Kidney glomerular epithelial cell (primary cell): ENCODE measurements around the gene RAP1GAP2.
"Not testable (repeated sequence)": the region's sequence is repeated elsewhere in the genome, so short reads cannot be mapped to it uniquely, and the experiment has no call there.

ENCODE experiments used
- DNase-seq: peaks from one replicate; lab custom pipeline; 2025; lab: John Stamatoyannopoulos, UW

The RAP1GAP2 gene

DNA sequence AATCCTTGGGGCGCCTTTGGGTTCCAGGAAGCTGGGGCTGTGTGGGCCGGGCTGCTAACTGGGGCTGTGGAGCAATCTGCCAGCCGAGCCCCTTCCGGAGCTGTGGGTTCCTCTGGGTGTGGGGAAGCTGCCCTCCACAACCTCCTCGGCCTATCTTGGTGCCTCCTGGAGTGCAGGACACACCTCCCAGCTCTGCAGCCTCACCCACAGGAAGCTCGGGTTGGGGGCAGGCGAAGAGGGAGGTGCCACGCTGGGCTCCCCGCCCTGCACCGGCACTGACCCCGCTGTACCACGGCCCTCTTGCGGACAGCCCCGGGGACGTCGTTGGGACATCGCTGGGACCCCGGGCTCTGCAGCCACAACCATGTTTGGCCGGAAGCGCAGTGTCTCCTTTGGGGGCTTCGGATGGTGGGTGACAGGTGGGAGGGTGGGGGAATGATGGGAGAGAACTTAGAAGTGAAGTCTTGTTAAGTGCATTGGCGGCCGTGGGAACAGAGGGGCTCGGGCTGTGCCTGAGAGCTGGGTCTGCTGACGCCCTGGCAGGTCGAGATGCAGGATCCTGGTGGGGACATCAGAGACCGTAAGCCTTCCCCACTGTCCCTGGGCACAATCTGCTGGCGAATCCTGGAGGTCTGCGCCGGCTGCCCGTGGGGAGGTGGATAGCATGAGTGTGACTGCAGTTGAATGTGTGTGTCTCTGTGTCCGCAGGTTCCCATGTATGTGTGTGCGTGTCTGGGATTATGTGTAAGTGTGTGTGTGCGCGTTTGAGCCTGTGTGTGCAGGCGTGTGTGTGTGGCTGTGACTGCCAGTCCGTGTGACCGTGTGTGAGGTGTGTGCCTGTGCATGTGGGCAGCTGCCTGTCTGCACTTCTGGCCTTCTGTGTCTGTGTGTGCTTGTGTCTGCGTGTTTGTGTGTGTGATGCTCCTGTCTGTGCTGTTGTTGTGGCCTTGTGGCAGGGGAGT is at the start of gene RAP1GAP2:
Gene RAP1GAP2, plus strand, starts transcription at position 275 of the 962 bp plus-strand sequence. Its CDS starts 90 bp downstream, at position 365.
- DNase-seq, result no peak

DNA sequence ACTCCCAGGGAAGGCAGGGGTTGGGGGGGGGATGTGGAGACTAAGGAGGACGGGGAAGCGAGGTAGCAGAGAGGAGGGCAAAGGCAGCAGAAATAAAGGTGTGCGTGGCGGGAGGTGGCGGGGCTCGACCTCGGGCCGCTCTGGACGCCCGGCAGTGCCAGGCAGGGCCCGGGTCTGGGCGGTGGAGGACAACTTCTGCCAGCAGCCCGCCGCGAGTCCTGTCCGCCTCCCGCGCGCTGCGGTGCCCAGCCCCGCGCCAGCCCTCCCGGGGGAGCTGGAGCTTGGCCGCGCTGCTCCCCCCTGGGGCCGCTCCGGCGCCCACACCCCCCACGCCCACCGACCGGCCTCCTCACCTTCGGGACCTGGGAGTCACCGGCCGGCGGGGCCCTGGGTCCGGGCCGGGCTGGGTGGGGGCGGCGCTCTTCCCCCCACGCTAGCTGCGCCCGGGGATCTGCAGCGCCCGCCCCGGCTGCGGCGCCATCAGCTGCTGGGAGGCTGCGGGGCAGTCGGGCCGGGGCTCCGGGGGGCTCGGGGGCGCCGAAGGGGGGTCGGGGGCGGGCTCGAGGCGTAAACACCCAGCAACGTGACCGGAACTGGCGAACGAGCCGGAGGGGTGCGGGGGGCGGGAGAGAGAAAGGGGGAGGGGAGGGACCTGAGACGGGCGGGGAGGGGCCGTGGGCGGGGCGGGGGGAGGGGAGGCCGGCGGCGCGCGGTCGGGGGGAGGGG is 47.0 kb upstream of the RAP1GAP2 start, which contains the start of gene CCDC92B:
Gene CCDC92B, minus strand, starts transcription at position 595 of the 726 bp plus-strand sequence. CDS start 14,507 bp downstream, outside the sequence.
- DNase-seq, result no peak

DNA sequence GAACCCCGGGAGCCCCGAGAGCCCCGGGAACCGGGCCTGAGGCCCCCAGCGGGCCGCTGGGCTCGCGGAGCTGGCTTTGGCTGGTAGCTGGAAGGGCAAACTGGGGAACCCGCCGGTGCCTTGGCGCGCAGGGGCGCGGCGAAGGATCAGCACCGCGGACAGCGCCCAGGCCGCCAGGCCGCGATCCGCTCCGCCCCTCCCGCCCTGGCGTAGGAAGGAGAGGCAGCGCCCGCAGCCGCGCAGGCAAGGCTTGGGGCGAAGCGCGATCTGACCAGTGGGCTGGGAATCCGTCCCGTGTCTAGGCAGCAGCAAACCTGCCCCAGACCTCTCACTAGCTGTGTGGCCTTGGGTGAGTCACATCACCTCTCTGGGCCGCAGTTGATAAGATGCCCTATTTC is 46.5 kb upstream of the RAP1GAP2 start:
- peak; percentile 8 for DNase-seq

DNA sequence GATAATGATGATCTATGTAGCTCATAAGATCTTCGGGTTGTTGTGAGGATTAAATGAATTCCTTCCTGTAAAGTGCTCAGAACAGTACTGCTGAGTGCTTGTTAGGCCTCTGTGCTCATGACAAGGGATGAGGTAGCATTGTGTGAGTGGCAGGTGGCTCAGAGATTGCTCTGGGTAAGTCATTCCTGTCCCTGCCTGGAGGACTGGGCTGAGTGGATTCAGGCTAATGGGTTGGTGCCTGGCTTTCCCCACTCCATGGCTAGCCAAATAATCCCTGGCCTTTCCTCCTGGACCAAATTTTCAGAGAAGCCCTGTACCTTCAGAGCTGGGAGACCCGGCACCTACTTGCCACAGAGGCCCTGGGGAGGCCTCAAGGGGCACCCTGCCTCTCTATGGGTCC is 45.5 kb upstream of the RAP1GAP2 start:
- DNase-seq, result no peak

- no peak for DNase-seq
Measured at GRCh38 chr17:2751491-2751890, 44.7 kb upstream of the RAP1GAP2 start.

GRCh38 chr17:2755891-2756724 is 40.1 kb upstream of the RAP1GAP2 start:
- no peak for DNase-seq

- DNase-seq, result no peak
Measured at GRCh38 chr17:2758870-2759269, 37.4 kb upstream of the RAP1GAP2 start.

DNA sequence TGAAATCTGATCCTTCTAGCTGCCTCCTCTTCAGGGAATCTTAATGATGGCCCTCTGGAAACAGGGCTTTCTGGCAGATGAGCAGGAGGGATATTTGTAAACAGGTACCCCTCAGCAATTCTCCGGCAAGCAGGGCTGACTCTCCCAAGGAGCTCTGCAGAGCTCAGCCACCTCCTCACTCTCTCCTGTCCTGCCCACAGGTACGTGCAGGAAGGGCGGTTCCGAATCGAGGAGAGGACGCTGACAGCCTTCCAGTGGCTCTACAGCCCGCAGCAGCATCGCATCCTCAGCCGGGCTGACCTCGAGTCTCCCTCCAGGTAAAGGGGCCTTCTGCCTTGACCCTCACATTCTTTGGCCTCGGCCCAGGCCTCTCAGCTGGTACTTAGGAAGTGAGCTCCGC is 26.1 kb upstream of the RAP1GAP2 start:
- no peak for DNase-seq

DNA sequence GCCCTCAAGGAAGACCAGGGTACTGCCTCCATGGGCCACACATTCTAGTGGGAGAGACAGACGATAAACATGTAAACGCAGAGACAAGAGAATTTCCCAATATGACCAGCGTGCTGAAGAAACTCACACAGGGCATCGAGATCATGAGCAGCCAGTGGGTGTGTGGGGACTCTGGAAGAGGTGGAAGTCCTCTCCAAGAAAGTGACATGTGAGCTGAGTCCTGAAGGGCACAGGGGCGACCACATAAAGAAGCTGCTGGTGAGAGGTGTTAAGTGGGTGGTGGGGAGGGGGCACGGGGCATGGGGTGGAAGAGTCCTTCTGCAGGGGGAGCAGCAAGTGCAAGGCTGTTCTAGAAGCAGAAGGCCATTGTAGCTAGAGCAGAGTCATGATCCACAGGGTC is 21.0 kb upstream of the RAP1GAP2 start:
- DNase-seq, result no peak

DNA sequence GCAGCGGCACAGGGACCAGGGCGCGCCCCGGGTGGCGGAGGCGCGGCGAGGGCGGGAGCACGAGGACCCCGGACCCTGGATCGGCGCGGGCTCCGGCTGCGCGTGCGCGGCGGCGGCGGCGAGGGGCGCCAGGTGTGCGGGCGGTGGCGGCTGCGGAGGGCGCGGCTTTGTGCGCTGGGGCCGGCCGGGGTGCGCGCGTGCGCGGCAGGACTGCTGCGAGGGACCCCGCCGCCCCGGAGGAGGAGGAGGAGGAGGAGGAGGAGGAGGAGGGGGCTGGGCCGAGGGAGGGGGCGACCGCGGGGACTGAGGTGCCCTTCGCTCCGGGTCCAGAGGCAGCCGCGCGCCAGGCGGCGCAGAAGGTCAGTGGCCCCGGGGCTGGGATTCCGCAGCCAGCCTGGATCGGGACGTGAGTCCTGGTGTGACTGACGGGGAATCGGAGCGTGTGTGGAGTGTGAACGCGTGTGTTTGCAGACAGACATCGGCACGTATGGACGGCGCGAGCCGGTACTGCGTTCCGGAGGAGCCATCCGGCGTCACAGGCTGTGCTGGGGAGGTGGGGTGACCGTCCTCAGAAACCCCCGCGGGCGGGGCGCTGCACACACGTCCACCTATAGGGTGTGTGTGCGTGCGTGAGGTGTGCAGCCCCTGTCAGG is 19.5 kb upstream of the RAP1GAP2 start:
- no peak for DNase-seq

- no peak for DNase-seq
Measured at GRCh38 chr17:2777242-2777867, 18.9 kb upstream of the RAP1GAP2 start.

- DNase-seq, result no peak
Measured at GRCh38 chr17:2778489-2778888, 17.7 kb upstream of the RAP1GAP2 start.

- DNase-seq, result no peak
Measured at GRCh38 chr17:2779545-2779944, 16.7 kb upstream of the RAP1GAP2 start.

GRCh38 chr17:2780256-2780655 is 16.0 kb upstream of the RAP1GAP2 start:
- DNase-seq, result no peak

DNA sequence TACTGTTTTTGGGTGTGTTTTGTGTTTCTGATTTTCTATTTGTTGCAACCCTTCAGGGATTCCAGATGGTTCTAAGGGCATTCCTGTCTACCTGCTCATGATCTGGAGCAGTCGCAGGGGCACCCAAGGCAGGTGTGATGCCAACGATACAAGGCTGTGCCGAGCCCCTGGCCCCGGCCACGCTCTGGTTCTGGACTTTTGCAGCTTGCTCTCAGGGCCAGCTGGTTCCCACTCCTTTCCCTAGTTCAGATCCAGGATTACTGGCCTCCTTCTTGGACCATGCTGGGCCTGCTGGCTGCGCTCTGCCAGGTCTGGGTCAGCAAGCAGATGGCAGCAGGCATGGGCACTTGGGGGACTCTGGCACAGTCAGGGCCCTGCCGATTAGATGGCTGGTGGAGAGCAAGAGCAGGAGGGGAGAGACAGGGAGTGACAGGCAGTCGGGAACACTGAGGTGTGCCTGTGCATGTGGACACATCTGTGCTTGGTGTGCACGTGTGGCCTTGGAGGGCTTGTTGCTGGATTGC is 15.2 kb upstream of the RAP1GAP2 start:
- no peak for DNase-seq

GRCh38 chr17:2781598-2781997 is 14.6 kb upstream of the RAP1GAP2 start:
- not testable (repeated sequence) for DNase-seq

DNA sequence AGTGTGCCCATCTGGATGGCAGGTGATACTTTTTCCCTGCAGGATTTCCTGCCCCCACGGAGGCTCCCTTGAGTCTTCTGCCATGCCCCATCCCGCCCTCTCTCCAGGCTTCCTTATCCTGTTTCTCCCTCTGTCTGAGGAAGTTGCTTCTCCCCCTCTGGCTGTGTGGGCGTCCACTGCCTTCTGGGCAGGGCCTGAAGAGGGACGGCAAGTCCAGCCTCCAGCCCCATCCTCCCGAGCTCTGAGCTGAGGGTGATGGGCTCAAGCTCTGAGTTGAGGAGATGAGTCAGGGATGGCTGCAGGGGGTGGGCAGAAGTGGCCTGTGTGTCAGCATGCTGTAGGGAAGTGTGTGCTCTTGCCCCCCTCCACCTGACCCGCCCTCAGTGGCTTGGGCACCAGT is 14.2 kb upstream of the RAP1GAP2 start:
- peak; percentile 32 for DNase-seq

GRCh38 chr17:2783310-2784030 is 12.8 kb upstream of the RAP1GAP2 start:
- DNase-seq, result no peak

DNA sequence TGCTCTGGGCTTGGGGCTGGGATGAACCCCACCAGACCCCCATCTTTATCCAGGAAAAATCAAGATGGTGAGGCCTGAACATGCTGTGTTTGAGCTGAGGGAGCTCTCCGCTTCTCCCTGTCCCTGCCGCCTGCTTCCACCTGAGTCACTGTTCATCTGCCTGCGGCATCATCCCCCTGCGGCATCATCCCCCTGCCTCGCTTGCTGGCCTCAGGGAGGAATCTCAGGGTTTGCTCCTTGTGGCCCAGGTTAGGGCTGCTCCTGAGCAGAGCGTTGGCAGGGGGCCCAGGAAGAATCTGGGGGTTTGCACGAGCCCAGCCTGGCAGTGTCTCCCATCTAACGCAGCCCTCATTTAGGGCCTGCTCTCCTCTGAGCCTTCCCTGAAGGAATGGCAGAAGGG is 11.4 kb upstream of the RAP1GAP2 start:
- DNase-seq, result no peak

- DNase-seq, result not testable (repeated sequence)
Measured at GRCh38 chr17:2785376-2785775, 10.9 kb upstream of the RAP1GAP2 start.
